ENCODE data around the gene CPNE5.

- TF ChIP-seq RAD21 (IDR thresholded peaks at IDR 0.05; ENCODE audit: low read depth) (no peak), EP300 (IDR thresholded peaks at IDR 0.05; ENCODE audit: borderline replicate concordance) (no peak), MAX (IDR thresholded peaks at IDR 0.05) (no peak), CEBPB (IDR thresholded peaks at IDR 0.05) (no peak), EGR1 (IDR thresholded peaks at IDR 0.05) (no peak)
These were observed 58.6 kb downstream of the CPNE5 start for GRCh38 chr6:36780442-36781177.
